ENCODE data around the gene SORBS1.

- no peak for TF ChIP-seq EZH2phosphoT487 (conservative IDR thresholded peaks at IDR 0.05; ENCODE audit: low read length)
- TF ChIP-seq CTCF (IDR thresholded peaks at IDR 0.05; ENCODE audit: insufficient read depth, low read length, poor library complexity, severe bottlenecking): no peak
Observed at GRCh38 chr10:95391164-95391563, 170.0 kb downstream of the SORBS1 start.

Measured in SU-DHL-6 (cell line).